ENCODE measurements around the gene UBE2E2.

The UBE2E2 gene

GRCh38 chr3:23421811-23422516, 218.8 kb downstream of the UBE2E2 start:
- no peak overlapping the region for H3K27ac Mint-ChIP-seq
- DNase-seq, result no peak
- H3K4me1 Mint-ChIP-seq (ENCODE audit: low read depth in 2 of 2), result no peaks in the 10 kb centered on the region
- H3K36me3 Mint-ChIP-seq (ENCODE audit: insufficient read depth), result no peaks in the 10 kb centered on the region
- H3K9me3 Mint-ChIP-seq, result peaks cover 0 to 1% of the 10 kb centered on the region in 2 donors
- ATAC-seq (replicated peaks), result no peak
- H3K4me3 Mint-ChIP-seq, result no peak overlapping the region
- H3K27me3 Mint-ChIP-seq, result no peaks in the 10 kb centered on the region

- Mint-ChIP-seq H3K27me3 (no peaks in the 10 kb centered on the region), H3K4me1 (ENCODE audit: low read depth in 2 of 2) (no peaks in the 10 kb centered on the region), H3K27ac (no peak overlapping the region), H3K4me3 (no peak overlapping the region), H3K36me3 (ENCODE audit: insufficient read depth) (no peaks in the 10 kb centered on the region), H3K9me3 (peaks cover 0 to 1% of the 10 kb centered on the region in 2 donors)
- no peak for ATAC-seq (replicated peaks)
- DNase-seq, result no peak
Measured at GRCh38 chr3:23422517-23422851, 219.4 kb downstream of the UBE2E2 start.

- Mint-ChIP-seq H3K36me3 (ENCODE audit: insufficient read depth) (no peaks in the 10 kb centered on the region), H3K9me3 (no peaks in the 10 kb centered on the region), H3K27me3 (no peaks in the 10 kb centered on the region), H3K4me3 (no peak overlapping the region), H3K4me1 (ENCODE audit: low read depth in 2 of 2) (no peaks in the 10 kb centered on the region), H3K27ac (no peak overlapping the region)
- ATAC-seq (replicated peaks), result no peak
- DNase-seq, result no peak
Measured at GRCh38 chr3:23425410-23425809, 222.3 kb downstream of the UBE2E2 start.

GRCh38 chr3:23430781-23431398, 227.8 kb downstream of the UBE2E2 start:
- Mint-ChIP-seq H3K9me3 (no peaks in the 10 kb centered on the region), H3K4me3 (no peak overlapping the region), H3K27me3 (no peaks in the 10 kb centered on the region), H3K27ac (no peak overlapping the region), H3K36me3 (ENCODE audit: insufficient read depth) (no peaks in the 10 kb centered on the region), H3K4me1 (ENCODE audit: low read depth in 2 of 2) (peaks cover 0 to 3% of the 10 kb centered on the region in 2 donors)
- DNase-seq (no peak), ATAC-seq (replicated peaks) (no peak)

GRCh38 chr3:23431764-23432163, 228.6 kb downstream of the UBE2E2 start:
- H3K4me1 Mint-ChIP-seq (ENCODE audit: low read depth in 2 of 2), result peaks cover 0 to 3% of the 10 kb centered on the region in 2 donors
- H3K27me3 Mint-ChIP-seq, result no peaks in the 10 kb centered on the region
- H3K27ac Mint-ChIP-seq, result no peak overlapping the region
- DNase-seq (no peak), ATAC-seq (replicated peaks) (no peak)
- no peaks in the 10 kb centered on the region for H3K36me3 Mint-ChIP-seq (ENCODE audit: insufficient read depth)
- H3K9me3 Mint-ChIP-seq, result no peaks in the 10 kb centered on the region
- H3K4me3 Mint-ChIP-seq, result no peak overlapping the region

- H3K36me3 Mint-ChIP-seq (ENCODE audit: insufficient read depth), result no peaks in the 10 kb centered on the region
- no peak for DNase-seq
- no peak overlapping the region for H3K4me3 Mint-ChIP-seq
- no peak for ATAC-seq (replicated peaks)
- H3K27ac Mint-ChIP-seq, result no peak overlapping the region
- peaks cover 0 to 8% of the 10 kb centered on the region in 2 donors for H3K27me3 Mint-ChIP-seq
- peaks cover 0 to 3% of the 10 kb centered on the region in 2 donors for H3K4me1 Mint-ChIP-seq (ENCODE audit: low read depth in 2 of 2)
- H3K9me3 Mint-ChIP-seq, result no peaks in the 10 kb centered on the region
Measured at GRCh38 chr3:23435318-23435717, 232.2 kb downstream of the UBE2E2 start.

- H3K4me1 Mint-ChIP-seq (ENCODE audit: low read depth in 2 of 2), result peaks cover 0 to under 1% of the 10 kb centered on the region in 2 donors
- no peak for DNase-seq
Measured at GRCh38 chr3:23435904-23436303, 232.8 kb downstream of the UBE2E2 start.

GRCh38 chr3:23437484-23438145, 234.5 kb downstream of the UBE2E2 start:
- no peak for ATAC-seq (replicated peaks)
- H3K27me3 Mint-ChIP-seq, result peaks cover 0 to 8% of the 10 kb centered on the region in 2 donors
- H3K4me3 Mint-ChIP-seq, result no peak overlapping the region
- DNase-seq, result no peak
- H3K9me3 Mint-ChIP-seq, result no peaks in the 10 kb centered on the region
- no peaks in the 10 kb centered on the region for H3K4me1 Mint-ChIP-seq (ENCODE audit: low read depth in 2 of 2)
- H3K36me3 Mint-ChIP-seq (ENCODE audit: insufficient read depth), result no peaks in the 10 kb centered on the region
- H3K27ac Mint-ChIP-seq, result no peak overlapping the region

More at GRCh38 chr3:23435904-23436303, 232.8 kb downstream of the UBE2E2 start:
- no peak for ATAC-seq (replicated peaks)
- peaks cover 0 to 8% of the 10 kb centered on the region in 2 donors for H3K27me3 Mint-ChIP-seq
- no peaks in the 10 kb centered on the region for H3K36me3 Mint-ChIP-seq (ENCODE audit: insufficient read depth)
- no peak overlapping the region for H3K27ac Mint-ChIP-seq
- no peaks in the 10 kb centered on the region for H3K9me3 Mint-ChIP-seq
- no peak overlapping the region for H3K4me3 Mint-ChIP-seq

GRCh38 chr3:23438657-23439056, 235.5 kb downstream of the UBE2E2 start:
- no peaks in the 10 kb centered on the region for H3K36me3 Mint-ChIP-seq (ENCODE audit: insufficient read depth)

GRCh38 chr3:23439080-23439479, 236.0 kb downstream of the UBE2E2 start:
- Mint-ChIP-seq H3K27ac (no peak overlapping the region), H3K4me1 (ENCODE audit: low read depth in 2 of 2) (peaks cover 3 to 4% of the 10 kb centered on the region in 2 donors)

More at GRCh38 chr3:23438657-23439056, 235.5 kb downstream of the UBE2E2 start:
- H3K9me3 Mint-ChIP-seq, result no peaks in the 10 kb centered on the region
- ATAC-seq (replicated peaks) (no peak), DNase-seq (no peak)
- no peak overlapping the region for H3K27ac Mint-ChIP-seq
- H3K4me1 Mint-ChIP-seq (ENCODE audit: low read depth in 2 of 2), result peaks cover 3 to 4% of the 10 kb centered on the region in 2 donors
- no peak overlapping the region for H3K4me3 Mint-ChIP-seq
- peaks cover 0 to 8% of the 10 kb centered on the region in 2 donors for H3K27me3 Mint-ChIP-seq

GRCh38 chr3:23440416-23441294, 237.5 kb downstream of the UBE2E2 start:
- DNase-seq (no peak), ATAC-seq (replicated peaks) (no peak)
- no peaks in the 10 kb centered on the region for H3K36me3 Mint-ChIP-seq (ENCODE audit: insufficient read depth)
- H3K27ac Mint-ChIP-seq, result no peak overlapping the region
- H3K4me3 Mint-ChIP-seq, result no peak overlapping the region
- H3K4me1 Mint-ChIP-seq (ENCODE audit: low read depth in 2 of 2), result peaks cover 3 to 4% of the 10 kb centered on the region in 2 donors
- H3K9me3 Mint-ChIP-seq, result peaks cover 0 to 7% of the 10 kb centered on the region in 2 donors
- peaks cover 0 to 8% of the 10 kb centered on the region in 2 donors for H3K27me3 Mint-ChIP-seq

More at GRCh38 chr3:23439080-23439479, 236.0 kb downstream of the UBE2E2 start:
- Mint-ChIP-seq H3K36me3 (ENCODE audit: insufficient read depth) (no peaks in the 10 kb centered on the region), H3K4me3 (no peak overlapping the region), H3K9me3 (no peaks in the 10 kb centered on the region), H3K27me3 (peaks cover 0 to 8% of the 10 kb centered on the region in 2 donors)
- ATAC-seq (replicated peaks) (no peak), DNase-seq (no peak)

- Mint-ChIP-seq H3K27ac (no peak overlapping the region), H3K4me1 (ENCODE audit: low read depth in 2 of 2) (peaks cover 3 to 4% of the 10 kb centered on the region in 2 donors), H3K4me3 (no peak overlapping the region), H3K27me3 (peaks cover 0 to 5% of the 10 kb centered on the region in 2 donors), H3K9me3 (peaks cover 0 to 7% of the 10 kb centered on the region in 2 donors), H3K36me3 (ENCODE audit: insufficient read depth) (no peaks in the 10 kb centered on the region)
- DNase-seq, result no peak
- ATAC-seq (replicated peaks), result peak; percentile 41
Measured at GRCh38 chr3:23442598-23443383, 239.7 kb downstream of the UBE2E2 start.

All from effector memory CD8-positive, alpha-beta T cell (primary cell).